Calu3 (cell line): Measurements from ENCODE around the gene NEDD4L. TPM values are rescaled to one million over a fixed set of nuclear protein-coding genes. Genes with fewer than 3 reads are reported as not detected.

ENCODE experiments used
- BruUV-seq: library from RNA; stranded (reverse); fragments of 400-500 nt; replicated peaks from 2 replicates; lab custom pipeline; 2021; lab: Mats Ljungman, UMichigan
- CTCF ChIA-PET: fragments of 300-600 bp; sonication (Branson Sonifier 250); formaldehyde crosslinking; loops from one replicate; lab custom pipeline; 2022; ENCODE audit warnings: antibody characterized with exemption; lab: Charles Lee
- DNase-seq: peaks from one replicate; pipeline ENCODE4 v3.0.0; 2022
- H3K27ac Mint-ChIP-seq: one replicate; pipeline ENCODE4 v1.8.0; 2022; ENCODE audit warnings: mixed read lengths; ENCODE audit not compliant: unreplicated experiment
- H3K27me3 Mint-ChIP-seq: one replicate; pipeline ENCODE4 v1.8.0; 2022; ENCODE audit warnings: mixed read lengths; ENCODE audit not compliant: unreplicated experiment
- H3K36me3 Mint-ChIP-seq: one replicate; pipeline ENCODE4 v1.8.0; 2022; ENCODE audit warnings: mild to moderate bottlenecking, moderate library complexity, mixed read lengths; ENCODE audit not compliant: insufficient read depth, unreplicated experiment
- H3K4me1 Mint-ChIP-seq: one replicate; pipeline ENCODE4 v1.8.0; 2022; ENCODE audit warnings: mild to moderate bottlenecking, low read depth, mixed read lengths; ENCODE audit not compliant: unreplicated experiment
- H3K4me3 Mint-ChIP-seq: one replicate; pipeline ENCODE4 v1.8.0; 2022; ENCODE audit warnings: mild to moderate bottlenecking, low read depth, moderate library complexity, mixed read lengths; ENCODE audit not compliant: unreplicated experiment
- H3K9me3 Mint-ChIP-seq: one replicate; pipeline ENCODE4 v1.8.0; 2022; ENCODE audit warnings: low read depth, mixed read lengths; ENCODE audit not compliant: unreplicated experiment
- CTCF ChIP-seq: fragments of 200-600 bp; IDR thresholded peaks from one replicate; pipeline ENCODE4 v1.8.0; 2022; ENCODE audit warnings: antibody characterized with exemption; ENCODE audit not compliant: unreplicated experiment
- intact Hi-C: fragments of 100-400 bp; cut with micrococcal nuclease; formaldehyde crosslinking; loops from one replicate; pipeline ENCODE4 v1.10.0; 2022; ENCODE audit not compliant: unreplicated experiment
- total RNA-seq: library from RNA; stranded (reverse); gene quantifications from 2 replicates; pipeline ENCODE4 v1.2.3, GENCODE V29; 2022

The NEDD4L gene
- total RNA-seq, 1 experiment from 2014 or later, result 213 TPM

- no peak overlapping the region for H3K27ac Mint-ChIP-seq
- CTCF ChIA-PET, result no interaction called here
- no TSS peak for BruUV-seq
- H3K4me3 Mint-ChIP-seq, result no peak overlapping the region
- no peaks in the 10 kb centered on the region for H3K27me3 Mint-ChIP-seq
- no peaks in the 10 kb centered on the region for H3K9me3 Mint-ChIP-seq
- H3K4me1 Mint-ChIP-seq, result peaks cover 62% of the 10 kb centered on the region
- peaks cover 7% of the 10 kb centered on the region for H3K36me3 Mint-ChIP-seq
- no peak for TF ChIP-seq CTCF
- intact Hi-C loops, result no loop called here
- DNase-seq, result no peak
Measured at GRCh38 chr18:58009166-58009565, 34.9 kb upstream of the NEDD4L start.

GRCh38 chr18:58010265-58010664, 33.8 kb upstream of the NEDD4L start:
- peaks cover 7% of the 10 kb centered on the region for H3K36me3 Mint-ChIP-seq
- H3K9me3 Mint-ChIP-seq, result no peaks in the 10 kb centered on the region
- H3K27me3 Mint-ChIP-seq, result no peaks in the 10 kb centered on the region
- H3K4me3 Mint-ChIP-seq, result no peak overlapping the region
- no peak for TF ChIP-seq CTCF
- BruUV-seq, result no TSS peak
- DNase-seq, result no peak
- peaks cover 63% of the 10 kb centered on the region for H3K4me1 Mint-ChIP-seq
- no peak overlapping the region for H3K27ac Mint-ChIP-seq
- CTCF ChIA-PET, result no interaction called here
- intact Hi-C loops, result loop anchor here (5.0 kb wide), 2 partner anchors 48 to 103 kb away; no protein-coding TSS in a partner anchor

- no peak overlapping the region for H3K4me3 Mint-ChIP-seq
- no peak overlapping the region for H3K27ac Mint-ChIP-seq
- BruUV-seq, result no TSS peak
- H3K4me1 Mint-ChIP-seq, result peaks cover 66% of the 10 kb centered on the region
- no peak for DNase-seq
- H3K9me3 Mint-ChIP-seq, result no peaks in the 10 kb centered on the region
- no peak for TF ChIP-seq CTCF
- CTCF ChIA-PET, result interaction anchor here (1.4 to 2.2 kb wide), 2 partner anchors 8 to 25 kb away, joined by 3 to 8 read pairs; no protein-coding TSS in a partner anchor
- no peaks in the 10 kb centered on the region for H3K27me3 Mint-ChIP-seq
- peaks cover 7% of the 10 kb centered on the region for H3K36me3 Mint-ChIP-seq
- intact Hi-C loops, result loop anchor here (5.0 kb wide), 2 partner anchors 50 to 105 kb away; no protein-coding TSS in a partner anchor
Measured at GRCh38 chr18:58012356-58012755, 31.7 kb upstream of the NEDD4L start.

- Mint-ChIP-seq H3K27me3 (no peaks in the 10 kb centered on the region), H3K27ac (peak overlapping the region; percentile 92), H3K36me3 (peaks cover 7% of the 10 kb centered on the region), H3K4me3 (no peak overlapping the region), H3K9me3 (no peaks in the 10 kb centered on the region), H3K4me1 (peaks cover 64% of the 10 kb centered on the region)
- DNase-seq, result peak; percentile 49
- intact Hi-C loops, result loop anchor here (1.0 to 5.0 kb wide), 3 partner anchors 30 to 106 kb away; no protein-coding TSS in a partner anchor
- TF ChIP-seq CTCF, result no peak
- CTCF ChIA-PET, result interaction anchor here (0.7 to 2.2 kb wide), 9 partner anchors 9 to 108 kb away, joined by 3 to 11 read pairs (median 3); partner anchors contain the start of gene NEDD4L
- no TSS peak for BruUV-seq
Measured at GRCh38 chr18:58013241-58014211, 30.5 kb upstream of the NEDD4L start.
